SH-SY5Y (cell line): ENCODE measurements around the gene CHRND.

Source experiments
- GATA2 ChIP-seq: IDR thresholded peaks from 2 replicates; pipeline ENCODE4 v1.6.1; 2011; ENCODE audit warnings: mild to moderate bottlenecking, low read depth, low read length
- GATA3 ChIP-seq: IDR thresholded peaks from 2 replicates; pipeline ENCODE4 v1.6.1; 2011; ENCODE audit warnings: low read depth, mild to moderate bottlenecking, low read length, moderate library complexity

GRCh38 chr2:232492236-232492848, 33.6 kb upstream of the CHRND start:
- TF ChIP-seq GATA3 = no peak
- TF ChIP-seq GATA2 = no peak
